ENCODE measurements around the gene MISP. TPM values are rescaled to one million over a fixed set of nuclear protein-coding genes. Genes with fewer than 3 reads are reported as not detected.

The MISP gene
- total RNA-seq, 1 experiment from 2014 or later = 0.70 TPM

- H3K4me3 Mint-ChIP-seq = no peak overlapping the region
- CTCF ChIA-PET = interaction anchor here (0.8 kb wide), 1 partner anchor 31 kb away, joined by 3 read pairs; no protein-coding TSS in a partner anchor
- H3K4me1 Mint-ChIP-seq = 0 out of 2 replicates have a peak, but pooled peaks cover 3% of the 10 kb centered on the region
- no peak for ATAC-seq
- POLR2A ChIA-PET = interaction anchor here (1.7 kb wide), 1 partner anchor 10 kb away, joined by 4 read pairs; no protein-coding TSS in a partner anchor
- no peaks in the 10 kb centered on the region for H3K27me3 Mint-ChIP-seq (ENCODE audit: low read depth)
- TF ChIP-seq ETV6 (CRISPR knock-in tag; IDR thresholded peaks at IDR 0.05) = no peak
- no peak for TF ChIP-seq PREB (CRISPR knock-in tag; IDR thresholded peaks at IDR 0.05; ENCODE audit: borderline replicate concordance)
- no peak for TF ChIP-seq GTF2I (CRISPR knock-in tag; conservative IDR thresholded peaks at IDR 0.05)
- TF ChIP-seq FOXJ3 (CRISPR knock-in tag; IDR thresholded peaks at IDR 0.05; ENCODE audit: borderline replicate concordance) = no peak
- TF ChIP-seq TCF7 (CRISPR knock-in tag; IDR thresholded peaks at IDR 0.05; ENCODE audit: low read depth) = no peak
- TF ChIP-seq ZMAT4 (CRISPR knock-in tag; IDR thresholded peaks at IDR 0.05) = no peak
- no peak for TF ChIP-seq ZNF317 (CRISPR knock-in tag; IDR thresholded peaks at IDR 0.05; ENCODE audit: borderline replicate concordance, low read depth)
- TF ChIP-seq USF2 (CRISPR knock-in tag; IDR thresholded peaks at IDR 0.05) = no peak
- no peak for TF ChIP-seq NFYB (CRISPR knock-in tag; conservative IDR thresholded peaks at IDR 0.05; ENCODE audit: low read depth)
- no peak for TF ChIP-seq EMX1 (CRISPR knock-in tag; IDR thresholded peaks at IDR 0.05)
- TF ChIP-seq KAT7 (CRISPR knock-in tag; IDR thresholded peaks at IDR 0.05; ENCODE audit: borderline replicate concordance) = no peak
- no peak for TF ChIP-seq ZNF121 (CRISPR knock-in tag; IDR thresholded peaks at IDR 0.05)
- TF ChIP-seq ZNF423 (CRISPR knock-in tag; IDR thresholded peaks at IDR 0.05) = no peak
- no peak for TF ChIP-seq NR3C1 (CRISPR knock-in tag; conservative IDR thresholded peaks at IDR 0.05; ENCODE audit: low read depth)
- TF ChIP-seq ZNF425 (CRISPR knock-in tag; conservative IDR thresholded peaks at IDR 0.05) = no peak
- TF ChIP-seq NR1H2 (CRISPR knock-in tag; IDR thresholded peaks at IDR 0.05) = no peak
- H3K27ac Mint-ChIP-seq = no peak overlapping the region
- H3K9me3 Mint-ChIP-seq = no peaks in the 10 kb centered on the region
- H3K36me3 Mint-ChIP-seq = peaks cover 53% of the 10 kb centered on the region
- no peak for DNase-seq (ENCODE audit: low spot score)
Observed at GRCh38 chr19:808423-808775, 57.5 kb downstream of the MISP start.

GRCh38 chr19:810077-810855, 59.4 kb downstream of the MISP start:
- POLR2A ChIA-PET = no interaction called here
- no peak for DNase-seq (ENCODE audit: low spot score)
- CTCF ChIA-PET = no interaction called here
- no peak for TF ChIP-seq ATF3 (CRISPR knock-in tag; conservative IDR thresholded peaks at IDR 0.05)
- TF ChIP-seq GABPB1 (CRISPR knock-in tag; IDR thresholded peaks at IDR 0.05) = no peak
- TF ChIP-seq ARID4B (CRISPR knock-in tag; IDR thresholded peaks at IDR 0.05; ENCODE audit: borderline replicate concordance) = no peak
- TF ChIP-seq ZNF512 (CRISPR knock-in tag; IDR thresholded peaks at IDR 0.05; ENCODE audit: borderline replicate concordance) = no peak
- no peak for TF ChIP-seq RORB (CRISPR knock-in tag; IDR thresholded peaks at IDR 0.05)
- TF ChIP-seq EMX1 (CRISPR knock-in tag; IDR thresholded peaks at IDR 0.05) = no peak
- TF ChIP-seq KAT7 (CRISPR knock-in tag; IDR thresholded peaks at IDR 0.05; ENCODE audit: borderline replicate concordance) = no peak

More at GRCh38 chr19:810077-810855, 59.4 kb downstream of the MISP start:
- no peak overlapping the region for H3K4me3 Mint-ChIP-seq
- no peaks in the 10 kb centered on the region for H3K27me3 Mint-ChIP-seq (ENCODE audit: low read depth)
- peak overlapping the region; percentile 32; the same call in 1 of the 2 replicates for H3K27ac Mint-ChIP-seq
- H3K36me3 Mint-ChIP-seq = peaks cover 45% of the 10 kb centered on the region
- no peaks in the 10 kb centered on the region for H3K9me3 Mint-ChIP-seq
- no peaks in the 10 kb centered on the region for H3K4me1 Mint-ChIP-seq
- no peak for ATAC-seq
